HEK293 (cell line): ENCODE measurements around the gene SREBF1.

Source experiments
- GLIS2 ChIP-seq: fragments of 450-650 bp; formaldehyde crosslinking; IDR thresholded peaks from 2 replicates; pipeline ENCODE4 v1.5.1; 2016; ENCODE audit warnings: missing biosample characterization, missing genetic modification characterization
- SETDB1 ChIP-seq: IDR thresholded peaks from one replicate; pipeline ENCODE4 v1.6.1; 2017; ENCODE audit warnings: mild to moderate bottlenecking, low read length, moderate library complexity, mixed read lengths; ENCODE audit not compliant: insufficient read length
- ZBTB48 ChIP-seq: fragments of 450-650 bp; formaldehyde crosslinking; IDR thresholded peaks from 2 replicates; pipeline ENCODE4 v1.5.1; 2016; ENCODE audit warnings: missing biosample characterization, missing genetic modification characterization
- ZBTB7A ChIP-seq: fragments of 450-650 bp; formaldehyde crosslinking; IDR thresholded peaks from 2 replicates; pipeline ENCODE4 v1.5.1; 2016; ENCODE audit warnings: low read depth, missing biosample characterization, missing genetic modification characterization
- ZFHX2 ChIP-seq: fragments of 450-650 bp; formaldehyde crosslinking; conservative IDR thresholded peaks from 2 replicates; pipeline ENCODE4 v1.5.1; 2016; ENCODE audit warnings: missing biosample characterization, missing genetic modification characterization
- ZFP69B ChIP-seq: fragments of 450-650 bp; formaldehyde crosslinking; IDR thresholded peaks from 2 replicates; pipeline ENCODE4 v1.5.1; 2016; ENCODE audit warnings: missing biosample characterization, missing genetic modification characterization
- ZNF121 ChIP-seq: fragments of 450-650 bp; formaldehyde crosslinking; IDR thresholded peaks from 2 replicates; pipeline ENCODE4 v1.5.1; 2016; ENCODE audit warnings: missing biosample characterization, missing genetic modification characterization
- ZNF140 ChIP-seq: fragments of 450-650 bp; formaldehyde crosslinking; IDR thresholded peaks from 2 replicates; pipeline ENCODE4 v1.5.1; 2016; ENCODE audit warnings: missing biosample characterization, missing genetic modification characterization
- ZNF223 ChIP-seq: fragments of 450-650 bp; formaldehyde crosslinking; IDR thresholded peaks from 2 replicates; pipeline ENCODE4 v1.5.1; 2016; ENCODE audit warnings: missing biosample characterization, missing genetic modification characterization
- ZNF23 ChIP-seq: fragments of 450-650 bp; formaldehyde crosslinking; IDR thresholded peaks from 2 replicates; pipeline ENCODE4 v1.5.1; 2016; ENCODE audit warnings: missing biosample characterization, missing genetic modification characterization, borderline replicate concordance
- ZNF248 ChIP-seq: fragments of 450-650 bp; formaldehyde crosslinking; IDR thresholded peaks from 2 replicates; pipeline ENCODE4 v1.5.1; 2017; ENCODE audit warnings: missing biosample characterization, missing genetic modification characterization
- ZNF266 ChIP-seq: fragments of 450-650 bp; formaldehyde crosslinking; IDR thresholded peaks from 2 replicates; pipeline ENCODE4 v1.5.1; 2016; ENCODE audit warnings: missing biosample characterization, missing genetic modification characterization, low read depth
- ZNF510 ChIP-seq: fragments of 450-650 bp; formaldehyde crosslinking; IDR thresholded peaks from 2 replicates; pipeline ENCODE4 v1.5.1; 2018; ENCODE audit warnings: mild to moderate bottlenecking, missing genetic modification characterization, missing biosample characterization; ENCODE audit not compliant: insufficient replicate concordance
- ZNF610 ChIP-seq: fragments of 450-650 bp; formaldehyde crosslinking; IDR thresholded peaks from 2 replicates; pipeline ENCODE4 v1.5.1; 2016; ENCODE audit warnings: missing biosample characterization, missing genetic modification characterization, borderline replicate concordance
- ZNF785 ChIP-seq: fragments of 450-650 bp; formaldehyde crosslinking; IDR thresholded peaks from 2 replicates; pipeline ENCODE4 v1.5.1; 2016; ENCODE audit warnings: missing biosample characterization, missing genetic modification characterization
- ZNF791 ChIP-seq: fragments of 450-650 bp; formaldehyde crosslinking; IDR thresholded peaks from 2 replicates; pipeline ENCODE4 v1.5.1; 2016; ENCODE audit warnings: missing biosample characterization, missing genetic modification characterization
- TF ChIP-seq, protein P1 (sequence below): fragments of 450-650 bp; formaldehyde crosslinking; IDR thresholded peaks from 2 replicates; pipeline ENCODE4 v1.5.1; 2017; ENCODE audit warnings: missing biosample characterization, missing genetic modification characterization
- TF ChIP-seq, protein P2 (sequence below): fragments of 450-650 bp; formaldehyde crosslinking; IDR thresholded peaks from 2 replicates; pipeline ENCODE4 v1.5.1; 2016; ENCODE audit warnings: missing biosample characterization, missing genetic modification characterization, low read depth
- TF ChIP-seq, protein P3 (sequence below): fragments of 450-650 bp; formaldehyde crosslinking; optimal IDR thresholded peaks from 2 replicates; pipeline ENCODE3; 2016; ENCODE audit warnings: missing biosample characterization, mild to moderate bottlenecking, missing genetic modification characterization
- TF ChIP-seq, protein P4 (sequence below): fragments of 450-650 bp; formaldehyde crosslinking; IDR thresholded peaks from 2 replicates; pipeline ENCODE4 v1.5.1; 2016; ENCODE audit warnings: missing biosample characterization, missing genetic modification characterization
- TF ChIP-seq, protein P5 (sequence below): fragments of 450-650 bp; formaldehyde crosslinking; IDR thresholded peaks from 2 replicates; pipeline ENCODE4 v1.5.1; 2016; ENCODE audit warnings: missing biosample characterization, missing genetic modification characterization
- TF ChIP-seq, protein P6 (sequence below): fragments of 450-650 bp; formaldehyde crosslinking; IDR thresholded peaks from 2 replicates; pipeline ENCODE4 v1.5.1; 2016; ENCODE audit warnings: missing biosample characterization, missing genetic modification characterization
- TF ChIP-seq, protein P7 (sequence below): fragments of 450-650 bp; formaldehyde crosslinking; IDR thresholded peaks from 2 replicates; pipeline ENCODE4 v1.5.1; 2016; ENCODE audit warnings: missing biosample characterization, missing genetic modification characterization, borderline replicate concordance

Gene SREBF1

DNA sequence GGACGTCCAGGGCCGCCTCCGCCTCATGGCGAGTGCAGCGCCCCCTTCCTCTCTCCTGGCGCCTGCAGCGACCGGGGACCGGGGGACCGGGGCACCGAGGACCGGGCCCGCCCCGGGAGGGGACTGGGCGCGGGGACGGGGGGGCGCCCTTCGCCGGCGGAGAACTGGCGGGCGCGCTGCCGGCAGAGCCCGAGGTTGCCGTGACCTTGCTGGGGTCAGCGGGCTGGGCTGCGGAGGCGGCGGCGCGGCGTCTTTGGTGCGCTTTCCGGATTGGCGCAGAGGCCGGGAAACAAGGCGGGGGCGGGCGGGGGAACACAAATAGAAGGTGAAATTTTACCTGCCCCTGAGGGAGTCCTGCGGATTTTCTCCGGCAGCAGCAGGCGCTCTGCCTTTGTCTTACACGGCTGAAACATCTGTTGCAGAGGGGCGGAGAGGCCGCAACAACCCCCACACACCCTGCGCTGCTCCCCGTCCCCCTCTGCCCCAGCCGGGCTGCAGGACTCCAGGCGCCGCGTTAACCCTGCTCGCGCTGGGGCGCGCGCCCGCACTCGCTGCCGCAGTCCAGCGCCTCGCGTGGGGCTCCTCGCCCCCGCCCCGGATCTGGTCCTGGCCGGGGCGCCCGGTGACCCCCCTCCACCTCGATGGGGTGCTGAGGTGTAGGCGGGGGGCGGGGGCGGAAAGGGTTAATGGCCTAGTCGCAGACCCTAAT is 53.5 kb downstream of the SREBF1 start (continued):
- no peak for TF ChIP-seq ZNF791 (tag by site-specific recombination)
- TF ChIP-seq ZFHX2 (tag by site-specific recombination) = peak; percentile 95
- TF ChIP-seq, protein P1, sequence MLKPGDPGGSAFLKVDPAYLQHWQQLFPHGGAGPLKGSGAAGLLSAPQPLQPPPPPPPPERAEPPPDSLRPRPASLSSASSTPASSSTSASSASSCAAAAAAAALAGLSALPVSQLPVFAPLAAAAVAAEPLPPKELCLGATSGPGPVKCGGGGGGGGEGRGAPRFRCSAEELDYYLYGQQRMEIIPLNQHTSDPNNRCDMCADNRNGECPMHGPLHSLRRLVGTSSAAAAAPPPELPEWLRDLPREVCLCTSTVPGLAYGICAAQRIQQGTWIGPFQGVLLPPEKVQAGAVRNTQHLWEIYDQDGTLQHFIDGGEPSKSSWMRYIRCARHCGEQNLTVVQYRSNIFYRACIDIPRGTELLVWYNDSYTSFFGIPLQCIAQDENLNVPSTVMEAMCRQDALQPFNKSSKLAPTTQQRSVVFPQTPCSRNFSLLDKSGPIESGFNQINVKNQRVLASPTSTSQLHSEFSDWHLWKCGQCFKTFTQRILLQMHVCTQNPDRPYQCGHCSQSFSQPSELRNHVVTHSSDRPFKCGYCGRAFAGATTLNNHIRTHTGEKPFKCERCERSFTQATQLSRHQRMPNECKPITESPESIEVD = no peak
- TF ChIP-seq GLIS2 (tag by site-specific recombination) = peak; percentile 42; the same call in 1 of the 2 replicates
- peak; percentile 62 for TF ChIP-seq ZBTB48 (tag by site-specific recombination)
- TF ChIP-seq ZNF510 (tag by site-specific recombination) = no peak
- no peak for TF ChIP-seq ZNF266 (tag by site-specific recombination)
- TF ChIP-seq SETDB1 = no peak
- TF ChIP-seq ZNF140 (tag by site-specific recombination) = no peak
- no peak for TF ChIP-seq ZNF23
- TF ChIP-seq ZNF223 (tag by site-specific recombination) = no peak
- TF ChIP-seq, protein P2, sequence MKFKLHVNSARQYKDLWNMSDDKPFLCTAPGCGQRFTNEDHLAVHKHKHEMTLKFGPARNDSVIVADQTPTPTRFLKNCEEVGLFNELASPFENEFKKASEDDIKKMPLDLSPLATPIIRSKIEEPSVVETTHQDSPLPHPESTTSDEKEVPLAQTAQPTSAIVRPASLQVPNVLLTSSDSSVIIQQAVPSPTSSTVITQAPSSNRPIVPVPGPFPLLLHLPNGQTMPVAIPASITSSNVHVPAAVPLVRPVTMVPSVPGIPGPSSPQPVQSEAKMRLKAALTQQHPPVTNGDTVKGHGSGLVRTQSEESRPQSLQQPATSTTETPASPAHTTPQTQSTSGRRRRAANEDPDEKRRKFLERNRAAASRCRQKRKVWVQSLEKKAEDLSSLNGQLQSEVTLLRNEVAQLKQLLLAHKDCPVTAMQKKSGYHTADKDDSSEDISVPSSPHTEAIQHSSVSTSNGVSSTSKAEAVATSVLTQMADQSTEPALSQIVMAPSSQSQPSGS (tag by site-specific recombination) = no peak
- TF ChIP-seq, protein P3, sequence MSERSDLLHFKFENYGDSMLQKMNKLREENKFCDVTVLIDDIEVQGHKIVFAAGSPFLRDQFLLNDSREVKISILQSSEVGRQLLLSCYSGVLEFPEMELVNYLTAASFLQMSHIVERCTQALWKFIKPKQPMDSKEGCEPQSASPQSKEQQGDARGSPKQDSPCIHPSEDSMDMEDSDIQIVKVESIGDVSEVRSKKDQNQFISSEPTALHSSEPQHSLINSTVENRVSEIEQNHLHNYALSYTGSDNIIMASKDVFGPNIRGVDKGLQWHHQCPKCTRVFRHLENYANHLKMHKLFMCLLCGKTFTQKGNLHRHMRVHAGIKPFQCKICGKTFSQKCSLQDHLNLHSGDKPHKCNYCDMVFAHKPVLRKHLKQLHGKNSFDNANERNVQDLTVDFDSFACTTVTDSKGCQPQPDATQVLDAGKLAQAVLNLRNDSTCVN (tag by site-specific recombination) = peak; percentile 75
- no peak for TF ChIP-seq ZNF248 (tag by site-specific recombination)
- no peak for TF ChIP-seq ZNF121
- no peak for TF ChIP-seq ZNF610 (tag by site-specific recombination)
- TF ChIP-seq, protein P4, sequence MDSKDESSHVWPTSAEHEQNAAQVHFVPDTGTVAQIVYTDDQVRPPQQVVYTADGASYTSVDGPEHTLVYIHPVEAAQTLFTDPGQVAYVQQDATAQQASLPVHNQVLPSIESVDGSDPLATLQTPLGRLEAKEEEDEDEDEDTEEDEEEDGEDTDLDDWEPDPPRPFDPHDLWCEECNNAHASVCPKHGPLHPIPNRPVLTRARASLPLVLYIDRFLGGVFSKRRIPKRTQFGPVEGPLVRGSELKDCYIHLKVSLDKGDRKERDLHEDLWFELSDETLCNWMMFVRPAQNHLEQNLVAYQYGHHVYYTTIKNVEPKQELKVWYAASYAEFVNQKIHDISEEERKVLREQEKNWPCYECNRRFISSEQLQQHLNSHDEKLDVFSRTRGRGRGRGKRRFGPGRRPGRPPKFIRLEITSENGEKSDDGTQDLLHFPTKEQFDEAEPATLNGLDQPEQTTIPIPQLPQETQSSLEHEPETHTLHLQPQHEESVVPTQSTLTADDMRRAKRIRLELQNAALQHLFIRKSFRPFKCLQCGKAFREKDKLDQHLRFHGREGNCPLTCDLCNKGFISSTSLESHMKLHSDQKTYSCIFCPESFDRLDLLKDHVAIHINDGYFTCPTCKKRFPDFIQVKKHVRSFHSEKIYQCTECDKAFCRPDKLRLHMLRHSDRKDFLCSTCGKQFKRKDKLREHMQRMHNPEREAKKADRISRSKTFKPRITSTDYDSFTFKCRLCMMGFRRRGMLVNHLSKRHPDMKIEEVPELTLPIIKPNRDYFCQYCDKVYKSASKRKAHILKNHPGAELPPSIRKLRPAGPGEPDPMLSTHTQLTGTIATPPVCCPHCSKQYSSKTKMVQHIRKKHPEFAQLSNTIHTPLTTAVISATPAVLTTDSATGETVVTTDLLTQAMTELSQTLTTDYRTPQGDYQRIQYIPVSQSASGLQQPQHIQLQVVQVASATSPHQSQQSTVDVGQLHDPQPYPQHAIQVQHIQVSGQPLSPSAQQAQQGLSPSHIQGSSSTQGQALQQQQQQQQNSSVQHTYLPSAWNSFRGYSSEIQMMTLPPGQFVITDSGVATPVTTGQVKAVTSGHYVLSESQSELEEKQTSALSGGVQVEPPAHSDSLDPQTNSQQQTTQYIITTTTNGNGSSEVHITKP (tag by site-specific recombination) = peak; percentile 96
- TF ChIP-seq, protein P5, sequence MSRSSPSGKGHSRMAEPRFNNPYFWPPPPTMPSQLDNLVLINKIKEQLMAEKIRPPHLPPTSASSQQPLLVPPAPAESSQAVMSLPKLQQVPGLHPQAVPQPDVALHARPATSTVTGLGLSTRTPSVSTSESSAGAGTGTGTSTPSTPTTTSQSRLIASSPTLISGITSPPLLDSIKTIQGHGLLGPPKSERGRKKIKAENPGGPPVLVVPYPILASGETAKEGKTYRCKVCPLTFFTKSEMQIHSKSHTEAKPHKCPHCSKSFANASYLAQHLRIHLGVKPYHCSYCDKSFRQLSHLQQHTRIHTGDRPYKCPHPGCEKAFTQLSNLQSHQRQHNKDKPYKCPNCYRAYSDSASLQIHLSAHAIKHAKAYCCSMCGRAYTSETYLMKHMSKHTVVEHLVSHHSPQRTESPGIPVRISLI = no peak
- TF ChIP-seq ZBTB7A (tag by site-specific recombination) = peak; percentile 68
- TF ChIP-seq, protein P6, sequence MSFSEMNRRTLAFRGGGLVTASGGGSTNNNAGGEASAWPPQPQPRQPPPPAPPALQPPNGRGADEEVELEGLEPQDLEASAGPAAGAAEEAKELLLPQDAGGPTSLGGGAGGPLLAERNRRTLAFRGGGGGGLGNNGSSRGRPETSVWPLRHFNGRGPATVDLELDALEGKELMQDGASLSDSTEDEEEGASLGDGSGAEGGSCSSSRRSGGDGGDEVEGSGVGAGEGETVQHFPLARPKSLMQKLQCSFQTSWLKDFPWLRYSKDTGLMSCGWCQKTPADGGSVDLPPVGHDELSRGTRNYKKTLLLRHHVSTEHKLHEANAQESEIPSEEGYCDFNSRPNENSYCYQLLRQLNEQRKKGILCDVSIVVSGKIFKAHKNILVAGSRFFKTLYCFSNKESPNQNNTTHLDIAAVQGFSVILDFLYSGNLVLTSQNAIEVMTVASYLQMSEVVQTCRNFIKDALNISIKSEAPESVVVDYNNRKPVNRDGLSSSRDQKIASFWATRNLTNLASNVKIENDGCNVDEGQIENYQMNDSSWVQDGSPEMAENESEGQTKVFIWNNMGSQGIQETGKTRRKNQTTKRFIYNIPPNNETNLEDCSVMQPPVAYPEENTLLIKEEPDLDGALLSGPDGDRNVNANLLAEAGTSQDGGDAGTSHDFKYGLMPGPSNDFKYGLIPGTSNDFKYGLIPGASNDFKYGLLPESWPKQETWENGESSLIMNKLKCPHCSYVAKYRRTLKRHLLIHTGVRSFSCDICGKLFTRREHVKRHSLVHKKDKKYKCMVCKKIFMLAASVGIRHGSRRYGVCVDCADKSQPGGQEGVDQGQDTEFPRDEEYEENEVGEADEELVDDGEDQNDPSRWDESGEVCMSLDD (tag by site-specific recombination) = no peak; the same call in 1 of the 2 replicates
- TF ChIP-seq ZFP69B (tag by site-specific recombination) = 0 out of 2 replicates have a peak, but pooled peaks have one; percentile 5
- TF ChIP-seq ZNF785 (tag by site-specific recombination) = no peak
- TF ChIP-seq, protein P7, sequence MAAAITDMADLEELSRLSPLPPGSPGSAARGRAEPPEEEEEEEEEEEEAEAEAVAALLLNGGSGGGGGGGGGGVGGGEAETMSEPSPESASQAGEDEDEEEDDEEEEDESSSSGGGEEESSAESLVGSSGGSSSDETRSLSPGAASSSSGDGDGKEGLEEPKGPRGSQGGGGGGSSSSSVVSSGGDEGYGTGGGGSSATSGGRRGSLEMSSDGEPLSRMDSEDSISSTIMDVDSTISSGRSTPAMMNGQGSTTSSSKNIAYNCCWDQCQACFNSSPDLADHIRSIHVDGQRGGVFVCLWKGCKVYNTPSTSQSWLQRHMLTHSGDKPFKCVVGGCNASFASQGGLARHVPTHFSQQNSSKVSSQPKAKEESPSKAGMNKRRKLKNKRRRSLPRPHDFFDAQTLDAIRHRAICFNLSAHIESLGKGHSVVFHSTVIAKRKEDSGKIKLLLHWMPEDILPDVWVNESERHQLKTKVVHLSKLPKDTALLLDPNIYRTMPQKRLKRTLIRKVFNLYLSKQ (tag by site-specific recombination) = no peak
